Retinal pigment epithelial cell (primary cell): ENCODE measurements around the gene DST.

Experiments used
- DNase-seq: peaks from one replicate; pipeline ENCODE4 v3.0.0-alpha.2; 2010; ENCODE audit warnings: low read depth
- H3K4me3 ChIP-seq: 2 replicates; pipeline ENCODE4 v1.5.1; 2011; ENCODE audit warnings: mild to moderate bottlenecking, low read length, control low read depth, moderate library complexity
- TF ChIP-seq, protein P1 (sequence below): conservative IDR thresholded peaks from 2 replicates; pipeline ENCODE4 v1.5.1; 2011; ENCODE audit warnings: low read depth, low read length, control low read depth, inconsistent platforms

The DST gene

DNA sequence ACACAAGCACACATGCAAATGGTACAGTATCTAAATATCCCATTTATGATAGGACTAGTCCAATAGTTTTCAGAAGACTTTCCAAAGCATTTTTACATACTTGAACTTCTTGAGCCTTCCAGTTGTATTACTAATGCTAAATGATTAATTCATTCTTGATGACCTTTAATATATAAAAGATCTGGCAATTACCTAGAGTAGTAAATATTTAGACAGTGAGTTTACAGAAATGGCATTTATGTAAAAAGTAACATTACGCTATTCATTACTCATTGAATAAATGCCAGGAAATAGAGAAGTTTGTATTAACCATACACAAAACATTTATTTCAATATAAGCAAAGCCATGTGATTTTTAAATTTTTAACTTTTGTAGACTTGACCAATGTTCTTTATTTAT is 158.8 kb downstream of the DST start:
- TF ChIP-seq, protein P1, sequence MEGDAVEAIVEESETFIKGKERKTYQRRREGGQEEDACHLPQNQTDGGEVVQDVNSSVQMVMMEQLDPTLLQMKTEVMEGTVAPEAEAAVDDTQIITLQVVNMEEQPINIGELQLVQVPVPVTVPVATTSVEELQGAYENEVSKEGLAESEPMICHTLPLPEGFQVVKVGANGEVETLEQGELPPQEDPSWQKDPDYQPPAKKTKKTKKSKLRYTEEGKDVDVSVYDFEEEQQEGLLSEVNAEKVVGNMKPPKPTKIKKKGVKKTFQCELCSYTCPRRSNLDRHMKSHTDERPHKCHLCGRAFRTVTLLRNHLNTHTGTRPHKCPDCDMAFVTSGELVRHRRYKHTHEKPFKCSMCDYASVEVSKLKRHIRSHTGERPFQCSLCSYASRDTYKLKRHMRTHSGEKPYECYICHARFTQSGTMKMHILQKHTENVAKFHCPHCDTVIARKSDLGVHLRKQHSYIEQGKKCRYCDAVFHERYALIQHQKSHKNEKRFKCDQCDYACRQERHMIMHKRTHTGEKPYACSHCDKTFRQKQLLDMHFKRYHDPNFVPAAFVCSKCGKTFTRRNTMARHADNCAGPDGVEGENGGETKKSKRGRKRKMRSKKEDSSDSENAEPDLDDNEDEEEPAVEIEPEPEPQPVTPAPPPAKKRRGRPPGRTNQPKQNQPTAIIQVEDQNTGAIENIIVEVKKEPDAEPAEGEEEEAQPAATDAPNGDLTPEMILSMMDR: no peak
- DNase-seq: no peak
- no peak overlapping the region for H3K4me3 ChIP-seq

DNA sequence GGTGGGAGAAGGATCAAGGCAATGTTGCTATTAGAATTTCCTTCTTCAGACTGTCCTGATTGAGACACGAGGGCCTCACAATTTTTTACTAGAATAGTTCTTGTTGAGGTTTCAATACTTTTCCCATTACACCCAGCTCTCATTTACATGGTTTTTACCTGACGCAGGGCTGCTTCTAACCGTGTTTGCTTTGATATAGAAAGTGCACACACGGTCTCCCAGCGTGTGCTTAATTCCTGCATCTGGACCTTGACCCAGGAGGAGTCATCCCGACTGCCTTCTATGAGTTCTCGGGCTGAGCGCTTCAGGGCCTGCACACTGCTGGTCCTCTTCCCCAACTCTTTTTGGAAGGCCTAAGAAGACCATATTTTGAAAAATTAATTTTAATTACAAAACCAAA is 160.2 kb downstream of the DST start:
- no peak for DNase-seq
- TF ChIP-seq, protein P1: no peak
- no peak overlapping the region for H3K4me3 ChIP-seq

DNA sequence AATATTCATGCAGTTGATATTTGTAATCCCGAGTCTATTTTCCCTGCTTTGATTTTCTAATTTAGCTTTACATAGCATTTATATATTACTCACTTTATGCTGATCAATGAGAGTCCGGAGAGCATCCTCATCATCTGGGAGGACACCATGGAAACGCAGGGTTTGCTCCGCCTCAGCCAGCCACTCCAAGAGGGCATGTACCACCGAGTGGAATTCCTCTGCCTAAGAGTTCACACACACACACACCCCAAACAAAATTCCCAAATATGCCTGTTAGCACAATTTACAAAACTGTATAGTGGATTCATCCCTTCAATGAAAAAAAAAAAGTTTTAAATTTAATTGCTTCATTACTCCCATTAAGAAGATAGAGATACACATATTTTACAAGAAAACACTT is 160.7 kb downstream of the DST start:
- no peak overlapping the region for H3K4me3 ChIP-seq
- TF ChIP-seq, protein P1: no peak
- no peak for DNase-seq

DNA sequence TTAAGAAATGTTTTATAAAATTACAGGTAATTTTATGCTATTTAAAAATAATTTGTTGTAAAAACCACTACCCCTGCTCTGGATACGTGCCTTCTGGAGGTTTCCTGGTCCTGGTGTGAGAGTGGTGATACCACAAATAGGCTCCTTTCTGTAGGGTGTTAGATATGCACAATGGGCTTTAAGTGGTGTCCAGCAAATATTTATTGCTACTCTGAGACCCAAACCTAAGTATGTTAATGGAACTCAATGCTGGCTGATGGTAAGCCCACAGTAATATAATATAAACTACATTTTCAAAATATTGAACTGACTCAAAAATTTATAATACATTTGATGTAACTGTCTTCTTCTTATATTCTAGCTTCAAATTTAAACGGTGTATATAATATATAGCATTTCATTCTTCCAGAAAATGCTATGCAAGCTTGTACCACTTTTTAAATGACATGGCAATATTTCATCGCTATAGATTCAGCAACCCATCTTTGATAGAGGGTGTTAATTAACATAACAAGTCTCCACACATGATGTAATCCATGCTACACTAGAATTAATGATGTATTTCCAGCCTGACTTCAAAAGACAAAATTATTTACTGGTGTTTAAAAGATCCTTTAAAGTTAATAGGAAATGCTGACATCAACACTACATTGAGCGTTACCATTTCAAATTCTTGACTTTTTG is 161.9 kb downstream of the DST start:
- DNase-seq: no peak
- TF ChIP-seq, protein P1: no peak
- H3K4me3 ChIP-seq: no peak overlapping the region

DNA sequence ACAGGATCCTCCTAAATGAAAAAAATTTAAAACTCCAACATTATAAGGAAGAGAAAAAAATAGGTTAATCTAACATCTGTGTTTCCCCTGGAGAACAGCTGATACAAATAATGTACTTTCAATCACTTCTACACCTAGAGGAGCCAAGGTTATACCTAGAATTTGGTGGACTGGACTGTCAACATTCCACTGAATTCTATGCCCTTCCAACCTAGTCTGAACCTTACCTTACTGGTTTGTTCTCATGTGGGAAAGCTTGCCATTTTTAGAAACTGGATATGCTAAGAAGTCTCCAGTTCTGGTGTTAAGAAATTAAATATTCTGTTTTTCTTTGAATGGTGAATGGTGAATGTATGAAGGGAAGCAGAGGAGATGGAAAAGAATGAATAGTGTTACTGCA is 162.4 kb downstream of the DST start:
- TF ChIP-seq, protein P1: no peak
- no peak overlapping the region for H3K4me3 ChIP-seq
- no peak for DNase-seq

DNA sequence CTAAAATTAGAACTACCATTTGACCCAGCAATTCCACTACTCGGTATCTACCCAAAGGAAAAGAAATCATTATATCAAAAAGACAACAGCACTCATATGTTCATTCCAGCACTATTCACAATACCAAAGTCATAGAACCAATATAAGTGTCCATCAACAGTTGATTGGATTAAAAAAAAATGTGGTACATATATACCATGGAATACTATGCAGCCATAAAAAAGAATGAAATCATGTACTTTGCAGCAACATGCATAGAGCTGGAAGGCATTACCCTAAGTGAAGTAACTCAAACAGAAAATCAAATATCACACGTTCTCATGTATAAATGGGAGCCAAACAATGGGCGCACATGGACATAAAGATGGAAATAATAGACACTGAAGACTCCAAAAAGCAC is 163.3 kb downstream of the DST start:
- TF ChIP-seq, protein P1: no peak
- H3K4me3 ChIP-seq: no peak overlapping the region
- no peak for DNase-seq

DNA sequence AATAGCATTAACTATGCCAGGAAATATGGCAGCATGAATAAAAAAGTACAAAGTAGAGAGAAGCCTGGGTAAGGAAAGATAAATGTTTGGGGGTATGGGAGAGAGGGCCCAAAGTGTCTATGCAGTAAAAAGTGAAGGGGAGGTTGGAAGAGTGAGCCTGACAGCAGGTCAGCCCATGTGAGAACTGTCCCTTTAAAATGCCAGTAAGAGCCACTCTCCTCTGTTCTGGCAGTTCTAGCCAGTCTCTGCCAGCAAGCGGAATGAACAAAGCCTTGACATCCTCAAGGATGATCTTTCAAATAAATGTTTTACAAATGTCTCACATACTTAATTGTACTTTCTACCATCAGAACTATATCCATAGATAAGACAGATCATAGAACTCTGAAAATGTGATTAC is 164.5 kb downstream of the DST start:
- TF ChIP-seq, protein P1: no peak
- H3K4me3 ChIP-seq: no peak overlapping the region
- no peak for DNase-seq
